Type B pancreatic cell (in vitro differentiated cells): ENCODE measurements around the gene TEX11. TPM values are rescaled to one million over a fixed set of nuclear protein-coding genes. Genes with fewer than 3 reads are reported as not detected.
"Not testable (repeated sequence)": the region's sequence is repeated elsewhere in the genome, so short reads cannot be mapped to it uniquely, and the experiment has no call there.

Experiments used
- DNase-seq: peaks from one replicate; pipeline ENCODE4 v3.0.0; 2021; ENCODE audit warnings: mixed read lengths; ENCODE audit not compliant: unreplicated experiment; ENCODE audit errors: extremely low spot score
- H3K27ac Mint-ChIP-seq: 2 replicates; pipeline ENCODE4 v1.8.0; 2021; ENCODE audit warnings: mild to moderate bottlenecking, mixed read lengths
- H3K27me3 Mint-ChIP-seq: 2 replicates; pipeline ENCODE4 v1.8.0; 2021; ENCODE audit warnings: mixed read lengths
- H3K36me3 Mint-ChIP-seq: 2 replicates; pipeline ENCODE4 v1.8.0; 2021; ENCODE audit warnings: mixed read lengths
- H3K4me1 Mint-ChIP-seq: one replicate; pipeline ENCODE4 v1.8.0; 2021; ENCODE audit warnings: mixed read lengths; ENCODE audit not compliant: unreplicated experiment
- H3K4me3 Mint-ChIP-seq: 2 replicates; pipeline ENCODE4 v1.8.0; 2021; ENCODE audit warnings: mild to moderate bottlenecking, mixed read lengths
- H3K9me3 Mint-ChIP-seq: 2 replicates; pipeline ENCODE4 v1.8.0; 2021; ENCODE audit warnings: mixed read lengths
- CTCF ChIP-seq: fragments of 200-600 bp; sonication (generic); conservative IDR thresholded peaks from 2 replicates; pipeline ENCODE4 v1.5.0; 2021; ENCODE audit warnings: antibody characterized with exemption, mild to moderate bottlenecking
- total RNA-seq: library from RNA; stranded (reverse); gene quantifications from 2 replicates; pipeline ENCODE4 v1.2.1, GENCODE V29; 2021; ENCODE audit warnings: low replicate concordance

The TEX11 gene
- total RNA-seq, 1 donor from 2014 or later: not detected

GRCh38 chrX:70720721-70721120 is 187.8 kb downstream of the TEX11 start:
- no peaks in the 10 kb centered on the region for H3K36me3 Mint-ChIP-seq
- H3K4me1 Mint-ChIP-seq: no peaks in the 10 kb centered on the region
- no peaks in the 10 kb centered on the region for H3K9me3 Mint-ChIP-seq
- H3K4me3 Mint-ChIP-seq: no peak overlapping the region
- DNase-seq: no peak
- H3K27me3 Mint-ChIP-seq: no peaks in the 10 kb centered on the region
- no peak for TF ChIP-seq CTCF
- H3K27ac Mint-ChIP-seq: no peak overlapping the region

- H3K27me3 Mint-ChIP-seq, DNase-seq, H3K4me1 Mint-ChIP-seq, H3K4me3 Mint-ChIP-seq, H3K36me3 Mint-ChIP-seq, H3K27ac Mint-ChIP-seq, H3K9me3 Mint-ChIP-seq: not testable (repeated sequence)
Observed at GRCh38 chrX:70711336-70711735, 197.2 kb downstream of the TEX11 start.

- no peaks in the 10 kb centered on the region for H3K9me3 Mint-ChIP-seq
- DNase-seq: no peak
- H3K36me3 Mint-ChIP-seq: no peaks in the 10 kb centered on the region
- H3K27me3 Mint-ChIP-seq: no peaks in the 10 kb centered on the region
- no peak overlapping the region for H3K27ac Mint-ChIP-seq
- no peaks in the 10 kb centered on the region for H3K4me1 Mint-ChIP-seq
- H3K4me3 Mint-ChIP-seq: no peak overlapping the region
- TF ChIP-seq CTCF: no peak
Observed at GRCh38 chrX:70694339-70695122, 214.0 kb downstream of the TEX11 start.

- not testable (repeated sequence) for H3K27ac Mint-ChIP-seq, H3K4me1 Mint-ChIP-seq, H3K4me3 Mint-ChIP-seq, H3K36me3 Mint-ChIP-seq, H3K9me3 Mint-ChIP-seq, DNase-seq, H3K27me3 Mint-ChIP-seq
Observed at GRCh38 chrX:70679455-70679854, 229.1 kb downstream of the TEX11 start.

- Mint-ChIP-seq H3K36me3 (no peaks in the 10 kb centered on the region), H3K9me3 (no peaks in the 10 kb centered on the region), H3K4me3 (no peak overlapping the region), H3K27me3 (no peaks in the 10 kb centered on the region), H3K4me1 (no peaks in the 10 kb centered on the region), H3K27ac (no peak overlapping the region)
- DNase-seq: no peak
- no peak for TF ChIP-seq CTCF
Observed at GRCh38 chrX:70675284-70675683, 233.2 kb downstream of the TEX11 start.

GRCh38 chrX:70672326-70672725 is 236.2 kb downstream of the TEX11 start:
- no peaks in the 10 kb centered on the region for H3K4me1 Mint-ChIP-seq
- no peak for TF ChIP-seq CTCF
- no peak overlapping the region for H3K27ac Mint-ChIP-seq
- H3K36me3 Mint-ChIP-seq: no peaks in the 10 kb centered on the region
- no peak overlapping the region for H3K4me3 Mint-ChIP-seq
- no peaks in the 10 kb centered on the region for H3K9me3 Mint-ChIP-seq
- H3K27me3 Mint-ChIP-seq: no peaks in the 10 kb centered on the region
- DNase-seq: no peak
